CMK (cell line): ENCODE data around the gene DHTKD1.
"Not testable (repeated sequence)": the region's sequence is repeated elsewhere in the genome, so short reads cannot be mapped to it uniquely, and the experiment has no call there.

ENCODE experiments used
- DNase-seq: peaks from one replicate; pipeline ENCODE4 v3.0.0-alpha.2; 2010; ENCODE audit warnings: low read depth

DHTKD1 gene

GRCh38 chr10:12067336-12067735 lies 1.4 kb upstream of the DHTKD1 start:
- no peak for DNase-seq

GRCh38 chr10:12071441-12071840 lies 2.7 kb downstream of the DHTKD1 start:
- DNase-seq: not testable (repeated sequence)

DNA sequence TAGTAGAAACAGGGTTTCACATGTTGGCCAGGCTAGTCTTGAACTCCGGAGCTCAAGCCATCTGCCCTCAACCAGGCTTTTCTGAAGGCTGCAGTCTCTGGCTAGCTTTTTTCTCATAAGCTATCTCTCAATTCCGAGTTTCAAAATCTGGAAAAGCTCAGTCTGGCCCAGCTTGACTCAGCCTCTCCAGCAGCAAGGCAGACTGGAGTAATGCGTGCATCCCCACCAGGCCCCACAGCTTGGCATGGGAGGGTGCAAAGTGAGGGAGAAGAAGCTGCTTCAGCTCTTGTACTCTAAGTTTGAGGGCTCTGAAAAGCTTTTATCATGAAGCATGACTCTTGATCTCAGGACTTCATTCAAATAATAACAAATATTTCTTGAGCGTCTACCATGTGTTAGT lies 4.8 kb downstream of the DHTKD1 start:
- no peak for DNase-seq

DNA sequence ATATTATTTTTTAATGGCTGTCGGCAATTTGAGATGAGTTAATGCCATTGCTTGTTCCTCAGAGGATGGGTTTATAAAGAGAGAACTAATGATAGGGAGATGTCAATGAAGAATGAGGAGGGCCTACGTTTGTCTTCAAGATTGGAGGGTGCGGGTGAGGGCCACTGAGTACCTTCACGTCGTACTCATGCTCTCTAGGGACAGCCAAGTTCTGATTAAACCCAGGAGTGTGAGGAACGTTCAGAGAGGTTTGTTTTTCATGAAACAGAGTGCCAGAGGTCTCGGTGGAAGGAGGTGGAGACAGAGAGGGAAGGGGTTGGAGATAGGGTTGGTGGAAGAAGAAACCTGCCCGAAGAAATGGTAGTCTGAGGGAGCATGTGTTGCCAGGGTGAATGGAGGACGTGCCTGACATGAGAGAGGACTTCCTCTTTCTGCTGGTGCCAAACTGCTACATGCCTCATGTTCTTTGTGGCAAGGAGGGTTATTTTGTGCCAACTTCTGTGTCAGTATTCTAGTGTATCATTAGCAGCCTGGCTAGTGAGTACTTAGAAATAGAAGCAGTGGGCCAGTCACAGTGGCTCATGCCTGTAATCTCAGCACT lies 8.9 kb downstream of the DHTKD1 start:
- no peak for DNase-seq

GRCh38 chr10:12081470-12081869 lies 12.7 kb downstream of the DHTKD1 start:
- DNase-seq: no peak

GRCh38 chr10:12081879-12082557 lies 13.3 kb downstream of the DHTKD1 start:
- DNase-seq: no peak

DNA sequence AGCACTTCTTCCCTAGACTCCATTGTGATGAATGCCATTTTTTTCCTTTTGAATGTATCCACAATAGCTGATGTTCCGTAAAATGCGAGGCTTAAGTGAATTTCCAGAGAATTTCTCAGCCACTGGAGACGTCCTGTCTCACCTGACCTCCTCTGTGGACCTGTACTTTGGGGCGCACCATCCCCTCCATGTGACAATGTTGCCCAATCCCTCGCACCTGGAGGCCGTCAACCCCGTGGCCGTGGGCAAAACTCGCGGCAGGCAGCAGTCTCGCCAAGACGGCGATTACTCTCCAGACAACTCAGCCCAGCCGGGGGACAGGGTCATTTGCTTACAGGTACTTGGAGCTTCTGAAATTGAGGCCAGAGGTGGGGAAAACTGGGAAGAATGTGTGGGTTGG lies 20.2 kb downstream of the DHTKD1 start:
- no peak for DNase-seq

GRCh38 chr10:12091421-12091820 lies 22.7 kb downstream of the DHTKD1 start:
- DNase-seq: no peak

- not testable (repeated sequence) for DNase-seq
These were observed 28.6 kb downstream of the DHTKD1 start for GRCh38 chr10:12097361-12097760.

DNA sequence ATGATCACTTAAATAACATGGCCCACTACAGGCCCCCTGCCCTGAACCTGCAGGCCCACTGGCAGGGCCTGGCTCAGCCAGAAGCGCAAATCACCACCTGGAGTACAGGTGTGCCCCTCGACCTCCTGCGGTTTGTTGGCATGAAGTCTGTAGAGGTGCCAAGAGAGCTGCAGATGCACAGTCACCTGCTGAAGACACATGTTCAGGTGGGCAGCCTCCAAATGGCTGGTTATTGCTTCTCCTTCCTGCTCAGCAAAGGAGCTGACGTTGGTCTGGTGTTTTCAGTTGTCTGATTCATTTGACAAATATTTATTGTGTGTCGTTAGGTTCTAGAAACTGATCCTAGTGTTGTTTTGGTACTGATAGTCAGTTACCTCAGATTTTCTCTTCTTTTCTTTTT lies 29.0 kb downstream of the DHTKD1 start:
- DNase-seq: no peak

GRCh38 chr10:12098966-12099365 lies 30.2 kb downstream of the DHTKD1 start:
- no peak for DNase-seq

DNA sequence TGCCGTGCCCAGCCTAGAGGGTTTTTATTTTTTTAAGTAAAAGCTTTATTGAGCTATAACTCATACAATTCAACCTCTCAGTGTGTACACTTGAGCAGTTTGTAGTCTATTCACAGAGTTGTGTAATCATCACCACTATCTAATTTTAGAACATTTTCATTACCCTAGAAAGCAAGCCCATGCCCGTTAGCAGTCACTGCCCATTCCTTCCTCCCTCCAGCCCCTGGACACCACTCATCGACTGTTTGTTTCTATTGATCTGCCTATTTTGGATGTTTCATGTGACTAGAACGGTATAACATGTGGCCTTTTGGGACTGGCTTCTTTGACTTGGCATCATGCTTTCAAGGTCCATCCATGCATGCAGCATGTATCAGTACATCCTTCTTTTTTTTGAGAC lies 35.0 kb downstream of the DHTKD1 start:
- no peak for DNase-seq

- DNase-seq: no peak
These were observed 39.0 kb downstream of the DHTKD1 start for GRCh38 chr10:12107781-12108180.

DNA sequence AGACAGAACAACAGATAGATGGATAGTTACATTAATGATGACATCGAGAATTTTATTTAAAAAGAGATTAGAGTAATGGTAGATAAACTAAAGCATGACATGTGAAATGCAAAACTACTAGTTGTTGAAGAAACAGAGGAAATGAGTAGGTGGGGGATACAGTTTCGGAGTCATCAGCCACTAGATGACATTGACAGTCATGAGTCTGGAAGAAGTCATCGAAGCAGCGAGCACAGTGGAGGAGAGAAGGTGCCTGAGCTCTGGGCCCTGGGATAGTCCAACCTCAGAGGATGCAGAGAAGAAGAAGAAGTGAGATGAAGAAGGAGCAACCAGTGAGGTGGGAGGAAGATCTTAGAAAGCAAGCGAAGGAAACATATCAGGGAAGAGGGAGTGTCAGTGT lies 40.5 kb downstream of the DHTKD1 start:
- no peak for DNase-seq

- DNase-seq: no peak
These were observed 42.8 kb downstream of the DHTKD1 start for GRCh38 chr10:12111528-12111927.

DNA sequence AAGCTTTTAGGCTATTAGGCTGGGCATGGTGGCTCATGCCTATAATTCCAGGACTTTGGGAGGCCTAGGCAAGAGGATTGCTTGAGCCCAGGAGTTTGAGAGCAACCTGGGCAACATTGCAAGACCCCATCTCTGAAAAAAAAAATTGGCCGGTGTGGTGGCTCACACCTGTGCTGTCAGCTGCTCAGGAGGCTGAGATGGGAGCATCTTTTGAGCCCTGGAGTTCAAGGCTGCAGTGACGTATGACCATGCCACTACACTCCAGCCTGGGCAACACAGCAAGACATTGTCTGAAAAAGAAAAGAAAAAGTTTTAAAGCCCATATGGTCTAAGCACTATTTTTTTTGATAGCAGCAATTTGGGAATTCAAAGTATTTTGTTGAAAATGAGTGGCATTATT lies 44.9 kb downstream of the DHTKD1 start:
- DNase-seq: no peak

- no peak for DNase-seq
These were observed 52.9 kb downstream of the DHTKD1 start for GRCh38 chr10:12121673-12122072.

DNA sequence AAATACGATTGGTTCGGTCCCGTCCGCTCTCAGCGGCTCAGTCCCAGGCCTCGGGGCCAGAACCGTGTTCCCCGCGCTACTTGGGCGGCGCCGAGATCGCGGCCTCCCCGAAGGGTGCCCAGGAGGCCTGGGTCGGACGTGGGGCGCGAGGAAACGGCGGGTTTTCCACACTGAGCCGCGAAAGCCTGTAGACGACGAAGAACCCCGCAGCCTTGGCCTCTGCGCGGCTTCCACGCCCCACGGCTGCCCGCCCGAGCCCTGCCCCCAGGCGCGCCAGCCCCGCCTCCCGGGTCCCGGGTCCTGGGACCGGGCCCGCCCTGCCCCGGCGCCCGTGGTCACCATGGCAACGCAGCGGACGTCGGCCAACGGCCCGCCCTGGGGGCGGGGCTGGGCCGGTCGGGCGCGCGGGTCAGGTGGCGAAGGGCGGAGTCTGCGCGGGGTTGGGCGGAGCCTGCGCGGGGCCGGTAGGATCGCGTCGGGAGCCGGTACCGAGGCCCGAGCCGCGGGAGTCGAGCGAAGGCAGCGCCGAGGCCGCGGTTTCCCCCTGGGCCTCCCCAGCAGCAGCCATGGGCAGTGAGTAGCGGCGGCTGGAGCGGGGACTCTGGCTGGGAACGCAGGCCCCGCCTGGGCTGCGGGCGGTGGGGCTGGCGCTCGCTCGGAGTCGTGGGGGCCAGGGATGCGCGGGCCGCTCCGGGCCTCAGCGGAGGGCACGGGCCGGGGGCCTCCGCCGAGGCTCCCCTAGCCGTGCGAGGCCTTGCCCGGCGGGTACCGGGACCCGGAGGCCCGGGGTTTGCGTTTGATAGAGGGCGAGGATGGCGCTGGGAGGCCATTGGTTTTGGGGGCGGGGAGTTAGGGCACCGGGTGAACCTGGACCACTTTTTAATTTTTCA lies 60.7 kb downstream of the DHTKD1 start, which contains the start of gene SEC61A2:
TSS of gene SEC61A2 (plus strand) at position 456 of the 890 bp plus-strand sequence. CDS start at position 567, 111 bp downstream.
- peak; percentile 64 for DNase-seq

DNA sequence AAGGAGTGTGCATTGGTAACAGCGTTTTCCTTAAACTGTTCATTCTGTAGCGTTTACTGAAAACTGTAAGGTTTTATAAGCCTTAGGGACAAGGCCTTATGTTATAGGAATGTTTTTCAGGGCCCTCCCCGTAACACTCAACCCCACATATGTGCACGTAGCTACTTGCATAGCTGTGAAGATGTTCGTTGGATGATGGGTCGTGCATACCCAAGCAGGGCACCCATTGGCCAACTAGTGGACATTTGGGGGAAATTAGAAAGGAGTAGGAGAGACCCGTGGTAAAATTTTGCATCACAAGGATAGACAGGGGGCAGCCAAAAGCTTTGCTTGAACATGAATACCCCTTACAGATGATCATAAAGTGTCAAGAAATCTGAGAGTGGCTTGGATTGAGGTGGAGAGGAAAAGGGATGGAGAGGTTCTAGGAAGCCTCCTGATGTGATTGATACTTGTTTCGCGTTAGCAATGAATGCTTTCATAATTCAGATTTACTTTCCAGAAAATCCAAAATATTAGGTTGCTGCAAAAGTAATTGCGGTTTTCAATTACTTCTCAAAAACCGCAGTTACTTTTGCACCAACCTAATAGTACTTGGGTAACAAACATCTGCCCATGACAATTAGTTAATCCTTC lies 61.6 kb downstream of the DHTKD1 start:
- peak; percentile 38 for DNase-seq

DNA sequence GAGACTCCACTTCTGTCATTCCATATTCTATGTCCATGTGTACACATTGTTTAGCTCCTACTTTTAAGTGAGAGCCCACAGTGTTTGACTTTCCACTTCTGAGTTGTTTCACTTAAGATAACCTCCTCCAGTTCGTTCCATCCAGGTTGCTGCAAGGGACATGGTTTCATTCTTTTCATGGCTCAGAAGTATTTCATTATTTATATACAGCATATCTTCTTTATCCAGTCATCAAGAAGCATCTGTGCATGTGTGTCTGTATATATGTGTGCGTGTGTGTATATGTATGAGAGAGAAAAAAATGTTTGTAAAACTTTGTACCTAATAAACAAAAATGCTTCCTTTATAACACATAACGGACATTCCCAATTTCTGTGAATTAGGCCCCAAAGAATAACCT lies 66.9 kb downstream of the DHTKD1 start:
- DNase-seq: no peak

GRCh38 chr10:12140038-12140437 lies 71.3 kb downstream of the DHTKD1 start:
- no peak for DNase-seq

GRCh38 chr10:12144538-12144937 lies 75.8 kb downstream of the DHTKD1 start:
- no peak for DNase-seq
